ENCODE data around the gene RTTN. TPM values are rescaled to one million over a fixed set of nuclear protein-coding genes. Genes with fewer than 3 reads are reported as not detected.

Gene RTTN
- total and polyA plus RNA-seq, 10 of the 15 experiments (the other 5 are each of a cell fraction or from before 2014, with no cell fraction given) = 9.4 to 36.6 (median 15.7) TPM

- TF ChIP-seq WRNIP1 (IDR thresholded peaks at IDR 0.05; ENCODE audit: borderline replicate concordance, low read depth, low read length) = no peak
- TF ChIP-seq ZNF217 (IDR thresholded peaks at IDR 0.05) = no peak
- TF ChIP-seq TBL1XR1 (IDR thresholded peaks at IDR 0.05; ENCODE audit: low read depth, low read length) = no peak
- TF ChIP-seq CHD1 (IDR thresholded peaks at IDR 0.05; ENCODE audit: low read depth, low read length) = no peak
- TF ChIP-seq JUNB (IDR thresholded peaks at IDR 0.05) = no peak
- no peak for TF ChIP-seq MEF2A (IDR thresholded peaks at IDR 0.05; ENCODE audit: insufficient read depth, low read depth, low read length)
- no peak for TF ChIP-seq CHD2 (IDR thresholded peaks at IDR 0.05; ENCODE audit: borderline replicate concordance, low read depth, low read length)
- TF ChIP-seq ESRRA (IDR thresholded peaks at IDR 0.05; ENCODE audit: low read length) = no peak
- no peak for TF ChIP-seq RELA (IDR thresholded peaks at IDR 0.05; ENCODE audit: borderline replicate concordance, partially characterized antibody)
- no peak for TF ChIP-seq POLR2AphosphoS5 (IDR thresholded peaks at IDR 0.05; ENCODE audit: low read length)
- TF ChIP-seq IKZF1 (conservative IDR thresholded peaks at IDR 0.05) = no peak
- TF ChIP-seq LARP7 (IDR thresholded peaks at IDR 0.05) = no peak
- no peak for TF ChIP-seq RBBP5 (conservative IDR thresholded peaks at IDR 0.05)
- TF ChIP-seq NFYB (IDR thresholded peaks at IDR 0.05; ENCODE audit: insufficient read depth, low read depth, low read length) = no peak
- TF ChIP-seq PAX5 (IDR thresholded peaks at IDR 0.05; ENCODE audit: borderline replicate concordance, low read depth, low read length) = no peak
- TF ChIP-seq BRCA1 (IDR thresholded peaks at IDR 0.05; ENCODE audit: low read depth, low read length) = no peak
- no peak for TF ChIP-seq ZNF274 (IDR thresholded peaks at IDR 0.05; ENCODE audit: insufficient read depth, insufficient read length)
- TF ChIP-seq SMC3 (IDR thresholded peaks at IDR 0.05; ENCODE audit: borderline replicate concordance, low read length) = no peak
- no peak for TF ChIP-seq NFIC (IDR thresholded peaks at IDR 0.05; ENCODE audit: low read depth, low read length)
- peaks cover 0 to 8% of the 10 kb centered on the region in 2 experiments; a peak in 2 of 4 replicates for H3K36me3 ChIP-seq (ENCODE audit: control insufficient read depth in 2 of 2, insufficient read depth in 2 of 2, low read length in 1 of 2)
- H3K9me3 ChIP-seq (replicated peaks; ENCODE audit: control insufficient read depth, insufficient read depth, low read length) = peaks cover 5% of the 10 kb centered on the region; the same call in 2 of the 3 replicates
- no peak overlapping the region for H3K27ac ChIP-seq (ENCODE audit: control insufficient read depth, insufficient read depth)
- no peaks in the 10 kb centered on the region for H3K27me3 ChIP-seq (replicated peaks in 1 of 2; ENCODE audit: control insufficient read depth in 2 of 2, insufficient read depth in 2 of 2, low read length in 1 of 2)
- ChIA-PET SMC1A (ENCODE audit: uncharacterized antibody, unreplicated experiment) (interaction anchor here (1.4 to 1.7 kb wide), 2 partner anchors 8 to 16 kb away, joined by 3 to 4 read pairs; no protein-coding TSS in a partner anchor), RAD21 (ENCODE audit: unreplicated experiment) (interaction anchor here (0.6 to 0.7 kb wide), 2 partner anchors 37 to 38 kb away, joined by 3 read pairs; no protein-coding TSS in a partner anchor), POLR2A (no interaction called here), CTCF (interaction anchor here (0.8 to 1.1 kb wide), 2 partner anchors 11 to 72 kb away, joined by 3 to 4 read pairs; no protein-coding TSS in a partner anchor)
- WGBS (ENCODE audit: insufficient coverage, insufficient replicate concordance, low lambda C conversion rate, missing lambda C conversion rate) = 100% methylated on average over 4 of the region's 4 CpGs
- no peak overlapping the region for H3K9ac ChIP-seq (ENCODE audit: control insufficient read depth, insufficient read depth, low read length)
- DNase-seq (ENCODE audit: low read depth, low spot score) (no peak), FAIRE-seq (no peak), ATAC-seq (no peak)
- H3K4me2 ChIP-seq (ENCODE audit: control insufficient read depth, insufficient read depth) = no peak overlapping the region
- no peak overlapping the region for H3K4me3 ChIP-seq
- H4K20me1 ChIP-seq (ENCODE audit: control insufficient read depth, insufficient read depth) = no peaks in the 10 kb centered on the region
- in situ Hi-C loops (cut with MboI) (no loop called here), intact Hi-C loops (cut with micrococcal nuclease; ENCODE audit: unreplicated experiment) (loop anchor here (5.0 kb wide), 1 partner anchor 68 kb away; no protein-coding TSS in a partner anchor)
- H2AFZ ChIP-seq (ENCODE audit: control insufficient read depth, low read depth, low read length) = no peak overlapping the region
- BruUV-seq (replicated peaks) = no TSS peak
- no peaks in the 10 kb centered on the region for H3K4me1 ChIP-seq (ENCODE audit: control insufficient read depth, insufficient read depth, low read length)
- no peaks in the 10 kb centered on the region for H3K79me2 ChIP-seq (ENCODE audit: control insufficient read depth, insufficient read depth, low read length)
Measured at GRCh38 chr18:70124139-70124538, 81.3 kb downstream of the RTTN start.
